MM.1S (cell line): Measurements from ENCODE around the gene KCNMA1.

Experiments used
- CTCF ChIP-seq: fragments of 300-600 bp; sonication (generic); IDR thresholded peaks from 2 replicates; pipeline ENCODE4 v1.5.1; 2016; ENCODE audit warnings: antibody characterized with exemption, low read length, mixed read lengths
- EZH2phosphoT487 ChIP-seq: fragments of 300-600 bp; sonication (generic); IDR thresholded peaks from 2 replicates; pipeline ENCODE4 v1.6.1; 2018; ENCODE audit warnings: antibody characterized with exemption, low read length

DNA sequence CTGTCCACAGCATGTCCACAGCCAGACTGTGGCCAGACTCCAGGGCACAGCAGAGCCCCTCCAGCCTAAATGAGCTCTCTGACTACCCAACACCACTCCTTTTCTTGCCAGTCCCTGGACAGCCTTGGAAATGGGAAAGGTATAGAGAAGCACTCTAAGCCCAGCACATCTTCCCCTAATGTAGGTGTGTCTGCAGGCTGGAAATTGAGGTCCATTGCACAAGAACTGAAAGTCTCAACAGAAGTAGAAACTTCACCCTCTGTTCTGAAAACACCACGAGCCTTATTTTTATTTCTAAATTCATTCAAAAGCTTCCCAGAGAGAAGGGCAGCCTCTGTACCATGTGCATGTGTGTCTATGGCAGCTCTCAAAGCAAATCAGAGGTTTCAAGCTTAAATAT lies 3.7 kb upstream of the KCNMA1 start:
- no peak for TF ChIP-seq CTCF
- no peak for TF ChIP-seq EZH2phosphoT487
